ENCODE results near the gene BIRC6. TPM values are rescaled to one million over a fixed set of nuclear protein-coding genes. Genes with fewer than 3 reads are reported as not detected.
"Not testable (repeated sequence)": the region's sequence is repeated elsewhere in the genome, so short reads cannot be mapped to it uniquely, and the experiment has no call there.

BIRC6 gene
- total RNA-seq, 1 donor from 2014 or later = 114 TPM

GRCh38 chr2:32611366-32611765 is 254.5 kb downstream of the BIRC6 start:
- intact Hi-C loops (cut with micrococcal nuclease) = no loop called here

- intact Hi-C loops (cut with micrococcal nuclease) = no loop called here
Measured at GRCh38 chr2:32611771-32612170, 254.9 kb downstream of the BIRC6 start.

- intact Hi-C loops (cut with micrococcal nuclease) = no loop called here
Measured at GRCh38 chr2:32614084-32614483, 257.3 kb downstream of the BIRC6 start.

- intact Hi-C loops (cut with micrococcal nuclease) = no loop called here
Measured at GRCh38 chr2:32617599-32618189, 260.9 kb downstream of the BIRC6 start.

GRCh38 chr2:32622570-32623310 is 265.9 kb downstream of the BIRC6 start:
- intact Hi-C loops (cut with micrococcal nuclease) = no loop called here

- intact Hi-C loops (cut with micrococcal nuclease) = no loop called here
Measured at GRCh38 chr2:32623311-32623706, 266.5 kb downstream of the BIRC6 start.

GRCh38 chr2:32624812-32625211 is 268.0 kb downstream of the BIRC6 start:
- intact Hi-C loops (cut with micrococcal nuclease) = loop anchor here (5.0 kb wide), 2 partner anchors 73 to 957 kb away; no protein-coding TSS in a partner anchor

GRCh38 chr2:32626639-32627221 is 269.9 kb downstream of the BIRC6 start:
- intact Hi-C loops (cut with micrococcal nuclease) = loop anchor here (2.0 to 5.0 kb wide), 3 partner anchors 34 to 956 kb away; no protein-coding TSS in a partner anchor

GRCh38 chr2:32627441-32627813 is 270.6 kb downstream of the BIRC6 start:
- intact Hi-C loops (cut with micrococcal nuclease) = loop anchor here (2.0 to 5.0 kb wide), 3 partner anchors 35 to 955 kb away; no protein-coding TSS in a partner anchor

GRCh38 chr2:32627814-32628579 is 271.2 kb downstream of the BIRC6 start, which contains the start of gene TTC27:
TTC27 (plus strand) TSS chr2:32628050; CDS start chr2:32628293, 243 bp downstream.
- intact Hi-C loops (cut with micrococcal nuclease) = loop anchor here (1.0 to 5.0 kb wide), 9 partner anchors 35 to 971 kb away; partner anchors contain the start of genes BIRC6, FAM98A, LTBP1 and RASGRP3

- intact Hi-C loops (cut with micrococcal nuclease) = no loop called here
Measured at GRCh38 chr2:32632089-32632488, 275.3 kb downstream of the BIRC6 start.

GRCh38 chr2:32633040-32633439 is 276.2 kb downstream of the BIRC6 start:
- intact Hi-C loops (cut with micrococcal nuclease) = no loop called here

GRCh38 chr2:32638548-32638947 is 281.7 kb downstream of the BIRC6 start:
- intact Hi-C loops (cut with micrococcal nuclease) = not testable (repeated sequence)

GRCh38 chr2:32641180-32641579 is 284.4 kb downstream of the BIRC6 start:
- intact Hi-C loops (cut with micrococcal nuclease) = no loop called here

GRCh38 chr2:32647180-32647651 is 290.4 kb downstream of the BIRC6 start:
- intact Hi-C loops (cut with micrococcal nuclease) = no loop called here

GRCh38 chr2:32652555-32653209 is 295.9 kb downstream of the BIRC6 start:
- intact Hi-C loops (cut with micrococcal nuclease) = no loop called here

GRCh38 chr2:32656069-32656468 is 299.2 kb downstream of the BIRC6 start:
- intact Hi-C loops (cut with micrococcal nuclease) = no loop called here

- intact Hi-C loops (cut with micrococcal nuclease) = no loop called here
Measured at GRCh38 chr2:32663864-32664263, 307.0 kb downstream of the BIRC6 start.

- intact Hi-C loops (cut with micrococcal nuclease) = no loop called here
Measured at GRCh38 chr2:32666704-32667103, 309.9 kb downstream of the BIRC6 start.

- intact Hi-C loops (cut with micrococcal nuclease) = no loop called here
Measured at GRCh38 chr2:32668254-32668653, 311.4 kb downstream of the BIRC6 start.
